Naive B cell (primary cell): ENCODE measurements around the gene MAFB. TPM values are rescaled to one million over a fixed set of nuclear protein-coding genes. Genes with fewer than 3 reads are reported as not detected.
A peak's percentile ranks its signal among the peaks of the same experiment; 100 is the strongest.

Source experiments
- ATAC-seq, 2 donors: fragments of 150-1000 bp; cut with Tn5 transposase; 2 replicates each; pipeline ENCODE4 v1.10.0; 2021; ENCODE audit warnings: low read depth in 2 of 2, mild to moderate bottlenecking in 2 of 2, moderate library complexity in 2 of 2
- DNase-seq: peaks from one replicate; pipeline ENCODE4 v3.0.0; 2022
- H3K27ac Mint-ChIP-seq, 6 donors: one replicate each; pipeline ENCODE4 v1.8.0; 2020 to 2022; ENCODE audit warnings: mild to moderate bottlenecking in 6 of 6, mixed read lengths in 6 of 6, moderate library complexity in 5 of 6, inconsistent platforms in 2 of 6
- H3K27me3 Mint-ChIP-seq, 3 donors: one replicate each; pipeline ENCODE4 v1.8.0; 2021 to 2022; ENCODE audit warnings: mixed read lengths in 3 of 3, mild to moderate bottlenecking in 1 of 3
- H3K36me3 Mint-ChIP-seq, 2 donors: one replicate each; pipeline ENCODE4 v1.8.0; 2020 to 2022; ENCODE audit warnings: mixed read lengths in 2 of 2, inconsistent platforms in 1 of 2, mild to moderate bottlenecking in 1 of 2
- H3K4me1 Mint-ChIP-seq, 3 donors: one replicate each; pipeline ENCODE4 v1.8.0; 2020 to 2022; ENCODE audit warnings: mixed read lengths in 3 of 3, inconsistent platforms in 1 of 3, mild to moderate bottlenecking in 1 of 3, moderate library complexity in 1 of 3
- H3K4me3 Mint-ChIP-seq, 8 donors: one replicate each; pipeline ENCODE4 v1.8.0; 2020 to 2022; ENCODE audit warnings: mild to moderate bottlenecking in 8 of 8, mixed read lengths in 8 of 8, moderate library complexity in 8 of 8, inconsistent platforms in 2 of 8
- H3K9me3 Mint-ChIP-seq, 7 donors: one replicate each; pipeline ENCODE4 v1.8.0; 2020 to 2022; ENCODE audit warnings: mixed read lengths in 7 of 7, mild to moderate bottlenecking in 5 of 7, inconsistent platforms in 2 of 7, moderate library complexity in 1 of 7
- polyA plus RNA-seq, 6 donors: library from polyadenylated mRNA; unstranded; fragments of 300-500 nt; fragmentation: Illumina TruSeq; gene quantifications; one replicate each; pipeline ENCODE4 v1.2.3, GENCODE V29; 2021; ENCODE audit warnings: low read depth in 6 of 6

MAFB gene
- polyA plus RNA-seq, 6 donors from 2014 or later: 0.12 to 0.51 (median 0.32) TPM; not detected in 1

- DNase-seq: no peak
- H3K4me1 Mint-ChIP-seq: no peaks in the 10 kb centered on the region
- H3K4me3 Mint-ChIP-seq: no peak overlapping the region
- no peak overlapping the region for H3K27ac Mint-ChIP-seq
- ATAC-seq: no peak
- peaks cover 8 to 23% (median 14%) of the 10 kb centered on the region in 3 donors for H3K27me3 Mint-ChIP-seq
- H3K9me3 Mint-ChIP-seq: peaks cover 0 to 7% (median 2%) of the 10 kb centered on the region in 7 donors
- no peaks in the 10 kb centered on the region for H3K36me3 Mint-ChIP-seq
These were observed 18.8 kb downstream of the MAFB start for GRCh38 chr20:40670253-40670652.

GRCh38 chr20:40669692-40670091 is 19.3 kb downstream of the MAFB start:
- H3K27ac Mint-ChIP-seq: no peak overlapping the region
- H3K4me3 Mint-ChIP-seq: no peak overlapping the region
- peaks cover 8 to 23% (median 10%) of the 10 kb centered on the region in 3 donors for H3K27me3 Mint-ChIP-seq
- no peaks in the 10 kb centered on the region for H3K4me1 Mint-ChIP-seq
- no peak for ATAC-seq
- no peak for DNase-seq
- H3K9me3 Mint-ChIP-seq: peaks cover 0 to 7% (median 2%) of the 10 kb centered on the region in 7 donors
- no peaks in the 10 kb centered on the region for H3K36me3 Mint-ChIP-seq

- ATAC-seq: no peak
- H3K27me3 Mint-ChIP-seq: peaks cover 4 to 18% (median 4%) of the 10 kb centered on the region in 3 donors
- DNase-seq: no peak
- peaks cover 0 to 7% (median 2%) of the 10 kb centered on the region in 7 donors for H3K9me3 Mint-ChIP-seq
- no peak overlapping the region for H3K27ac Mint-ChIP-seq
- H3K4me3 Mint-ChIP-seq: no peak overlapping the region
- no peaks in the 10 kb centered on the region for H3K4me1 Mint-ChIP-seq
- no peaks in the 10 kb centered on the region for H3K36me3 Mint-ChIP-seq
These were observed 20.4 kb downstream of the MAFB start for GRCh38 chr20:40668449-40669228.

- H3K9me3 Mint-ChIP-seq: peaks cover 0 to 7% (median 2%) of the 10 kb centered on the region in 7 donors
- ATAC-seq (no peak), DNase-seq (no peak)
- no peaks in the 10 kb centered on the region for H3K36me3 Mint-ChIP-seq
- H3K4me3 Mint-ChIP-seq: no peak overlapping the region
- H3K4me1 Mint-ChIP-seq: no peaks in the 10 kb centered on the region
- H3K27me3 Mint-ChIP-seq: peaks cover 0 to 20% (median 0%) of the 10 kb centered on the region in 3 donors
- no peak overlapping the region for H3K27ac Mint-ChIP-seq
These were observed 21.5 kb downstream of the MAFB start for GRCh38 chr20:40667503-40667902.

- Mint-ChIP-seq H3K9me3 (peaks cover 0 to 7% (median 1%) of the 10 kb centered on the region in 7 donors), H3K4me1 (no peaks in the 10 kb centered on the region), H3K27ac (no peak overlapping the region), H3K4me3 (no peak overlapping the region), H3K27me3 (peaks cover 0 to 19% (median 0%) of the 10 kb centered on the region in 3 donors), H3K36me3 (no peaks in the 10 kb centered on the region)
- DNase-seq: no peak
- no peak for ATAC-seq
These were observed 22.7 kb downstream of the MAFB start for GRCh38 chr20:40666336-40666735.

GRCh38 chr20:40664891-40665290 is 24.1 kb downstream of the MAFB start:
- no peak for DNase-seq
- H3K4me1 Mint-ChIP-seq: no peaks in the 10 kb centered on the region
- peaks cover 1 to 17% (median 5%) of the 10 kb centered on the region in 3 donors for H3K27me3 Mint-ChIP-seq
- ATAC-seq: no peak
- H3K27ac Mint-ChIP-seq: no peak overlapping the region
- no peak overlapping the region for H3K4me3 Mint-ChIP-seq
- H3K36me3 Mint-ChIP-seq: no peaks in the 10 kb centered on the region
- peaks cover 0 to 1% (median 0%) of the 10 kb centered on the region in 7 donors for H3K9me3 Mint-ChIP-seq

- H3K4me3 Mint-ChIP-seq: peak overlapping the region in 1 of 8 donors; percentile 65
- H3K4me1 Mint-ChIP-seq: no peaks in the 10 kb centered on the region
- DNase-seq (no peak), ATAC-seq (no peak)
- peaks cover 0 to 1% (median 0%) of the 10 kb centered on the region in 7 donors for H3K9me3 Mint-ChIP-seq
- no peak overlapping the region for H3K27ac Mint-ChIP-seq
- no peaks in the 10 kb centered on the region for H3K36me3 Mint-ChIP-seq
- peaks cover 5 to 24% (median 6%) of the 10 kb centered on the region in 3 donors for H3K27me3 Mint-ChIP-seq
These were observed 24.8 kb downstream of the MAFB start for GRCh38 chr20:40663991-40664880.

GRCh38 chr20:40663304-40663790 is 25.7 kb downstream of the MAFB start:
- ATAC-seq (no peak), DNase-seq (no peak)
- Mint-ChIP-seq H3K27me3 (peaks cover 5 to 31% (median 6%) of the 10 kb centered on the region in 3 donors), H3K9me3 (peaks cover 0 to 3% (median 0%) of the 10 kb centered on the region in 7 donors), H3K4me3 (no peak overlapping the region), H3K36me3 (no peaks in the 10 kb centered on the region), H3K27ac (peak overlapping the region in 1 of 6 donors; percentile 47), H3K4me1 (no peaks in the 10 kb centered on the region)

- Mint-ChIP-seq H3K9me3 (peaks cover 0 to 5% (median 0%) of the 10 kb centered on the region in 7 donors), H3K36me3 (no peaks in the 10 kb centered on the region), H3K4me1 (no peaks in the 10 kb centered on the region), H3K27me3 (peaks cover 16 to 38% (median 16%) of the 10 kb centered on the region in 3 donors), H3K4me3 (no peak overlapping the region), H3K27ac (no peak overlapping the region)
- ATAC-seq (no peak), DNase-seq (no peak)
These were observed 29.5 kb downstream of the MAFB start for GRCh38 chr20:40659567-40659966.

GRCh38 chr20:40658509-40658908 is 30.5 kb downstream of the MAFB start:
- no peak for DNase-seq
- H3K9me3 Mint-ChIP-seq: peaks cover 0 to 9% (median 0%) of the 10 kb centered on the region in 7 donors
- no peaks in the 10 kb centered on the region for H3K4me1 Mint-ChIP-seq

GRCh38 chr20:40657526-40657925 is 31.5 kb downstream of the MAFB start:
- H3K27me3 Mint-ChIP-seq: peaks cover 23 to 45% (median 29%) of the 10 kb centered on the region in 3 donors
- no peak for ATAC-seq
- H3K36me3 Mint-ChIP-seq: no peaks in the 10 kb centered on the region
- no peak for DNase-seq
- no peak overlapping the region for H3K27ac Mint-ChIP-seq
- no peaks in the 10 kb centered on the region for H3K4me1 Mint-ChIP-seq
- peaks cover 0 to 9% (median 0%) of the 10 kb centered on the region in 7 donors for H3K9me3 Mint-ChIP-seq
- H3K4me3 Mint-ChIP-seq: no peak overlapping the region

More at GRCh38 chr20:40658509-40658908, 30.5 kb downstream of the MAFB start:
- no peak overlapping the region for H3K27ac Mint-ChIP-seq
- peak overlapping the region in 1 of 8 donors; percentile 8 for H3K4me3 Mint-ChIP-seq
- H3K27me3 Mint-ChIP-seq: peaks cover 18 to 43% (median 24%) of the 10 kb centered on the region in 3 donors
- no peaks in the 10 kb centered on the region for H3K36me3 Mint-ChIP-seq
- ATAC-seq: no peak

GRCh38 chr20:40655451-40655850 is 33.6 kb downstream of the MAFB start:
- Mint-ChIP-seq H3K9me3 (peaks cover 0 to 9% (median 0%) of the 10 kb centered on the region in 7 donors), H3K36me3 (no peaks in the 10 kb centered on the region), H3K4me1 (no peaks in the 10 kb centered on the region), H3K27ac (no peak overlapping the region), H3K4me3 (no peak overlapping the region), H3K27me3 (peaks cover 18 to 36% (median 33%) of the 10 kb centered on the region in 3 donors)
- no peak for ATAC-seq
- no peak for DNase-seq

GRCh38 chr20:40654876-40655275 is 34.2 kb downstream of the MAFB start:
- Mint-ChIP-seq H3K27ac (no peak overlapping the region), H3K9me3 (peaks cover 0 to 9% (median 0%) of the 10 kb centered on the region in 7 donors), H3K27me3 (peaks cover 21 to 34% (median 33%) of the 10 kb centered on the region in 3 donors), H3K36me3 (no peaks in the 10 kb centered on the region), H3K4me1 (no peaks in the 10 kb centered on the region), H3K4me3 (no peak overlapping the region)
- no peak for DNase-seq
- ATAC-seq: no peak
